Measurements from ENCODE around the gene GPR161.

Gene GPR161

GRCh38 chr1:168104535-168104934 lies 32.2 kb downstream of the GPR161 start:
- TF ChIP-seq CTCF (IDR thresholded peaks at IDR 0.05) = no peak
- TF ChIP-seq ZFX (IDR thresholded peaks at IDR 0.05; ENCODE audit: borderline replicate concordance) = no peak
- H3K27ac ChIP-seq = no peak overlapping the region

- no peak overlapping the region for H3K27ac ChIP-seq
- TF ChIP-seq ZFX (IDR thresholded peaks at IDR 0.05; ENCODE audit: borderline replicate concordance) = no peak
- TF ChIP-seq CTCF (IDR thresholded peaks at IDR 0.05) = no peak
Measured at GRCh38 chr1:168102487-168102886, 34.2 kb downstream of the GPR161 start.

GRCh38 chr1:168101336-168101735 lies 35.4 kb downstream of the GPR161 start:
- TF ChIP-seq CTCF (IDR thresholded peaks at IDR 0.05) (no peak), ZFX (IDR thresholded peaks at IDR 0.05; ENCODE audit: borderline replicate concordance) (no peak)
- no peak overlapping the region for H3K27ac ChIP-seq

- TF ChIP-seq CTCF (IDR thresholded peaks at IDR 0.05) (no peak), ZFX (IDR thresholded peaks at IDR 0.05; ENCODE audit: borderline replicate concordance) (no peak)
- no peak overlapping the region for H3K27ac ChIP-seq
Measured at GRCh38 chr1:168100315-168101002, 36.3 kb downstream of the GPR161 start.

GRCh38 chr1:168099337-168099801 lies 37.4 kb downstream of the GPR161 start:
- TF ChIP-seq CTCF (IDR thresholded peaks at IDR 0.05) (no peak), ZFX (IDR thresholded peaks at IDR 0.05; ENCODE audit: borderline replicate concordance) (no peak)
- no peak overlapping the region for H3K27ac ChIP-seq

GRCh38 chr1:168098534-168099320 lies 38.0 kb downstream of the GPR161 start:
- no peak overlapping the region for H3K27ac ChIP-seq
- TF ChIP-seq ZFX (IDR thresholded peaks at IDR 0.05; ENCODE audit: borderline replicate concordance) (no peak), CTCF (IDR thresholded peaks at IDR 0.05) (no peak)

All from 22Rv1 (cell line).